ENCODE data around the gene SRRM3. TPM values are rescaled to one million over a fixed set of nuclear protein-coding genes. Genes with fewer than 3 reads are reported as not detected.
A peak's percentile ranks its signal among the peaks of the same experiment; 100 is the strongest.

SRRM3 gene
- total and polyA plus RNA-seq, 9 of the 15 experiments (the other 6 are each of a cell fraction or from before 2014, with no cell fraction given) = 0.04 to 0.91 (median 0.46) TPM; not detected in 2

DNA sequence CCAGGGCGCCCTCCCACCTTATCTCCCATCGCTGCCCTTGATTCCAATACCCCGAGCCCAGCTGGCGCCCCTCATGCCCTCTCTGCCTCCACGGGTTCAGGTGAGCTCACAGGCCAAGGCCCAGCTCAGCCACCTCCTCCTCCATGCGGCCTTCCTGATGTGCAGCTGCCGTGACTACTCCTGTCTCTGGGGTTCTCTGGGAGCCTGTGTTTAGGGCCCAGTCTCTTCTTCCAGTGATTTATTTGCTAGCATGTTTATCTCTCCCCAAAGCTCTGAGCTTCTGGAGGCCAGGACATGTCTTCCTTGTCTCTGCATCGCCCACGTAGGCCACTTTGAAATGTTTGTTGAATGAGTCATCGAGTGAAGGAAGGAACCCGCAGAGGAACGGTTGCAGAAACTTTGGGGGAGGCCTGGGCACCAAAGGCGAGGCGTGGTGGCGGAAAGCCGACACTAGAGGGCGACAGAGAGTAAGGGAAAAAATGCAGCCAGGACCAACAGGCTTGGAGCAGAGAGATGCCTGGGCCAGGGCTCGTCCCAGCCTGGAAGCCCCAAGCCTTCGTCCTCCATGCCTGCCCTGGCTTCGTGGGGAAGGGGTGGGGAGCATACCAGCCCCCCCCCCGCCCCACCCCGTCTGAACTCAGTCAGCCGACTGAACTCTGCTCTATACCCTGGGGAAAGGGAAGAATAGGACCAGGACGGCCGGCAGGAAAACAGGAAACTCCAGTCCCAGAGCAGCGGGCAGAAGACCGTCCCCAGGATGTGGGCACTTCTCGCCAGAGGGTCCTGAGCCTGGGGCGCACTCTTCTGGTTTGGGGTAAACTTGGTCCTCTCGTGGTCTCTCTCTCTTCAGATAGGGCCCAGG is 89.9 kb downstream of the SRRM3 start (continued):
- TF ChIP-seq ZNF354B (CRISPR knock-in tag; IDR thresholded peaks at IDR 0.05) (no peak), VEZF1 (CRISPR knock-in tag; IDR thresholded peaks at IDR 0.05) (peak; percentile 80), CREB5 (CRISPR knock-in tag; IDR thresholded peaks at IDR 0.05) (no peak), NRF1 (conservative IDR thresholded peaks at IDR 0.05 in 1 of 2, IDR thresholded peaks at IDR 0.05 in 1 of 2) (peak in 1 of 2 experiments; percentile 47; a peak in 3 of 4 replicates), SMARCA4 (IDR thresholded peaks at IDR 0.05) (peak; percentile 95), E2F8 (IDR thresholded peaks at IDR 0.05; ENCODE audit: low read depth, partially characterized antibody) (peak; percentile 65), HEY1 (CRISPR knock-in tag; IDR thresholded peaks at IDR 0.05; ENCODE audit: borderline replicate concordance) (0 out of 2 replicates have a peak, but pooled peaks have one; percentile 50), FOXM1 (IDR thresholded peaks at IDR 0.05; ENCODE audit: low read depth) (peak; percentile 62), FOXM1 (CRISPR knock-in tag; IDR thresholded peaks at IDR 0.05; ENCODE audit: low read depth) (0 out of 2 replicates have a peak, but pooled peaks have one; percentile 31), GATA2 (CRISPR knock-in tag; IDR thresholded peaks at IDR 0.05) (peak; percentile 56; the same call in 1 of the 2 replicates), CBFA2T3 (IDR thresholded peaks at IDR 0.05) (peak; percentile 84), FUS (optimal IDR thresholded peaks at IDR 0.05; ENCODE audit: low read depth, low read length) (no peak), ZEB2 (IDR thresholded peaks at IDR 0.05) (peak; percentile 80), LCOR (CRISPR knock-in tag; IDR thresholded peaks at IDR 0.05) (peak; percentile 100), SAP30 (IDR thresholded peaks at IDR 0.05; ENCODE audit: borderline replicate concordance, insufficient read depth, low read depth, low read length, poor library complexity, severe bottlenecking) (no peak), SRSF1 (IDR thresholded peaks at IDR 0.05; ENCODE audit: low read depth, low read length) (no peak), ZFP36 (IDR thresholded peaks at IDR 0.05; ENCODE audit: low read depth, low read length, partially characterized antibody) (peak; percentile 99), RAD21 (CRISPR knock-in tag; conservative IDR thresholded peaks at IDR 0.05 in 1 of 2, IDR thresholded peaks at IDR 0.05 in 1 of 2) (peak; percentile 97), POLR2A (conservative IDR thresholded peaks at IDR 0.05) (no peak)
- TF ChIP-seq, protein P1, sequence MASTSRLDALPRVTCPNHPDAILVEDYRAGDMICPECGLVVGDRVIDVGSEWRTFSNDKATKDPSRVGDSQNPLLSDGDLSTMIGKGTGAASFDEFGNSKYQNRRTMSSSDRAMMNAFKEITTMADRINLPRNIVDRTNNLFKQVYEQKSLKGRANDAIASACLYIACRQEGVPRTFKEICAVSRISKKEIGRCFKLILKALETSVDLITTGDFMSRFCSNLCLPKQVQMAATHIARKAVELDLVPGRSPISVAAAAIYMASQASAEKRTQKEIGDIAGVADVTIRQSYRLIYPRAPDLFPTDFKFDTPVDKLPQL (IDR thresholded peaks at IDR 0.05; ENCODE audit: extremely low read depth, insufficient read length) = no peak

Data from K562 (cell line).